NB4 (cell line): ENCODE data around the gene CACNA2D2.

ENCODE experiments used
- DNase-seq: peaks from one replicate; pipeline ENCODE4 v3.0.0; 2010; ENCODE audit warnings: low read depth
- H3K4me3 ChIP-seq: one replicate; pipeline ENCODE4 v1.5.1; 2011; ENCODE audit warnings: mild to moderate bottlenecking, low read depth, low read length, moderate library complexity
- MYC ChIP-seq: IDR thresholded peaks from 2 replicates; pipeline ENCODE4 v1.6.1; 2011; ENCODE audit warnings: low read depth, low read length
- POLR2A ChIP-seq: IDR thresholded peaks from 2 replicates; pipeline ENCODE4 v1.6.1; 2011; ENCODE audit warnings: mild to moderate bottlenecking; ENCODE audit not compliant: insufficient read length; ENCODE audit errors: extremely low read depth
- TF ChIP-seq, protein P1 (sequence below): IDR thresholded peaks from 2 replicates; pipeline ENCODE4 v1.6.1; 2011; ENCODE audit warnings: low read depth, low read length
- TF ChIP-seq, protein P2 (sequence below): IDR thresholded peaks from one replicate; pipeline ENCODE4 v1.5.1; 2012; ENCODE audit warnings: low read depth, low read length

CACNA2D2 gene

DNA sequence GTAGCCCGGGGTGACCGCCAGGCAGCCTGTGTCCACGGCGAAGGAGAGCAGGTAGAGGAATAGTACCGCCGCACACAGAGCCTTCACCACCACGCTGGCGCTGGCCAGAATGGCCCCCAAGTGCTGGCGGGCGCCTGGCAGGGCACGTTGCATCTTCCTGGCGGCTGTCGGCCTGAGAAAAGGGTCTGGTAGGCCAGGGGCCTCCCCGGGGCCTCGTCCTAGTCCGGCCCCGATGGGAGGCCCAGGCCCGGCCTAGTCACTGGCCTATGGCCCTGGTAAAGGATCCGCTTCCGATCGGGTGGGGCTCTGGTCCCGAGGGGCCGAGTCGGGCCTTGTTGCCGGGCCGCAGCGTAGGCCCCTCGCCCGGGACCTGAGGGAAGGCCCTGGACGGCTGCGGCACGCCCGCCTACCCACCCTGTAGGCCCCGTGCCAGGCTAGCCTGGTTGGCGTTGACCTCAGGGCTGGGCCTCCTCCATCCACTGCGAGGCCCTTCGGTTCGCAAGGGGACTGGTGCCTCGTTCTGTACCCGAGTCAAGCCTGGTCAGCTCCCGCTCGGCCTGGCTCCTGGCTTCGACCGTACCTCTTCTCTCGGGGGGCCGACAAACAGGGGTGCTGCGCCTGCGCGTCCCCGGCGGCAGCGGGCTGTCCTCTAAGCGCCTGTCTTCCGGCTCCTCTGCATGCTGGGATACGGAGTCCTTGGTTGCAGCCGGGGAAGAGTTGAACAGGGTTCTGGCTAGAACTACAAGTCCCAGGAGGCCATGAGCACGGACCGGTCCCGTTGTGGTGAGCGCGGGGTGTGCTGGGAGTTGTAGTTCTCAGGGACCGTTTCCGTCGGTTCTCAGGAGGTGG is 144.3 kb downstream of the CACNA2D2 start, which contains the start of gene TMEM115:
TSS of gene TMEM115 (minus strand) at position 611 of the 849 bp plus-strand sequence. CDS start at position 153, 458 bp downstream.
- DNase-seq = peak; percentile 98
- peak within 1 kb of the TSS; percentile 79 for H3K4me3 ChIP-seq
- TF ChIP-seq MYC (peak; percentile 57), POLR2A (peak; percentile 50)
- TF ChIP-seq, protein P1, sequence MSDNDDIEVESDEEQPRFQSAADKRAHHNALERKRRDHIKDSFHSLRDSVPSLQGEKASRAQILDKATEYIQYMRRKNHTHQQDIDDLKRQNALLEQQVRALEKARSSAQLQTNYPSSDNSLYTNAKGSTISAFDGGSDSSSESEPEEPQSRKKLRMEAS = no peak; the same call in none of the 2 replicates

DNA sequence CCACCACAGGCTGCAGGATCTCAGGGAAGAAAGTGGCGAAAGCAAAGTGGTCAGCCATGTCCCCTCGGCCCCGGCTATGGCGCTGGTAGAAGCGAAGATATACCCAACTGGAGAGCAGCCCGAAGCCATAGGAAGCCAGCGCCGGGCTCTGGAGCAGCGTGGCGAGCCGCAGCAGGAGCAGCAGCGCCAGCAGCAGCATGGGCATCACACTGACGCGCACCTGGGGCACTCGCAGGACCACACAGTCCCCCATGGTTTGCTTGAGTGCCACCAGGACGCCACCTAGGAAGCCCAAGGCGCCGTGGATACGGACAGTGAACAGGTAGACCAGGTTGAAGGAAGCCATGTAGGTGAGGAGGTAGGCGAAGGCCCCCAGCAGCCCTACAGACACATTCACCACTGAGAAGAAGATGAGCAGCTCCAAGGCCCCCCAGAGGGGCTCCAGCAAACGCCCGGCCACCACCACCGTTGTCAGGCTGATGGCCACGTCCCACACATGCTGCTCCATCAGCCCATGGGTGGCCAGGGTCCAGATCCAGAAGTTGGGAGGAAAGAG is 145.0 kb downstream of the CACNA2D2 start:
- TF ChIP-seq, protein P2, sequence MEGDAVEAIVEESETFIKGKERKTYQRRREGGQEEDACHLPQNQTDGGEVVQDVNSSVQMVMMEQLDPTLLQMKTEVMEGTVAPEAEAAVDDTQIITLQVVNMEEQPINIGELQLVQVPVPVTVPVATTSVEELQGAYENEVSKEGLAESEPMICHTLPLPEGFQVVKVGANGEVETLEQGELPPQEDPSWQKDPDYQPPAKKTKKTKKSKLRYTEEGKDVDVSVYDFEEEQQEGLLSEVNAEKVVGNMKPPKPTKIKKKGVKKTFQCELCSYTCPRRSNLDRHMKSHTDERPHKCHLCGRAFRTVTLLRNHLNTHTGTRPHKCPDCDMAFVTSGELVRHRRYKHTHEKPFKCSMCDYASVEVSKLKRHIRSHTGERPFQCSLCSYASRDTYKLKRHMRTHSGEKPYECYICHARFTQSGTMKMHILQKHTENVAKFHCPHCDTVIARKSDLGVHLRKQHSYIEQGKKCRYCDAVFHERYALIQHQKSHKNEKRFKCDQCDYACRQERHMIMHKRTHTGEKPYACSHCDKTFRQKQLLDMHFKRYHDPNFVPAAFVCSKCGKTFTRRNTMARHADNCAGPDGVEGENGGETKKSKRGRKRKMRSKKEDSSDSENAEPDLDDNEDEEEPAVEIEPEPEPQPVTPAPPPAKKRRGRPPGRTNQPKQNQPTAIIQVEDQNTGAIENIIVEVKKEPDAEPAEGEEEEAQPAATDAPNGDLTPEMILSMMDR = no peak
- TF ChIP-seq POLR2A (no peak), MYC (no peak)
- TF ChIP-seq, protein P1 = no peak
- no peak for DNase-seq
- H3K4me3 ChIP-seq = peak overlapping the region; percentile 79

DNA sequence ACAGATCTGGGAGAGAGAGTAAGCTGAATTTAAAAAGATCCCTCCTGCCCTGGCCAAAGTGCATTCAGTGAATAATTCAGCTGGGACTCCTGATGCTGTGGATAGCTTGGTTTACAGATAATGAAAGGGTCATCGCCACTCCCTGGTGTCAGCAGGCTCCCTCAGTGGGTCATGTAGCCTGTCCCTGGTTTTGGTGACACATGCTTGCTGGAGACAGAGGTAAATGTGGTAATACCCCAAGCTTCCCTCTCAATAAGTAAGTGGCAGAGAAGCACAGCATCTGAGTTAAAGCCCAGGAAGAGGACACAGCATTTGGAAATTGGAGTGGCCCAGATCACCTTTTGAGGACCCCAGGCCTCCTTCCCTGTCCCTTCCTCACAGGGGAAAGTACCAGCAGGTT is 146.0 kb downstream of the CACNA2D2 start:
- TF ChIP-seq, protein P2 = no peak
- TF ChIP-seq, protein P1 = no peak
- TF ChIP-seq MYC (no peak), POLR2A (no peak)
- H3K4me3 ChIP-seq = peak overlapping the region; percentile 79
- peak; percentile 39 for DNase-seq

DNA sequence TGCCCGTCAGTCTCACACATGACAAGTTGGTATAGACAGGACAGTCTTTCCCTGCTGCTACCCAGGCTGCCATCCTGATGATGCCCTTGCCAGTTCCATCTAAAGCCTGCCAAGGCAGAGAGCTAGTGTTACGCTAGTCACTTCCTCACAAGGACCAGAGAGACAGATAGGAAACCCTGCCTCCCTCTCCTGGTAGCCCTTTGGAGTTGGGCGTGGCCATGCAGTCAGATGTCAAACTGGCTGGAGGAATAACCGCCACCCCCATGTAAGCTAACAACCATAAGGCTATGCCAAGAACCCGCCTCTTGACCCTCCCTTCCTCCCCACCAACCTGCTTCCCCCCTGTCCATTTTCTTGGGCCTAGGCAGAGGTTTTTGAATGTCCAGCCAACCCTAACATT is 146.9 kb downstream of the CACNA2D2 start:
- DNase-seq = peak; percentile 60
- TF ChIP-seq, protein P1 = no peak
- TF ChIP-seq POLR2A = no peak
- TF ChIP-seq, protein P2 = no peak
- no peak for TF ChIP-seq MYC
- H3K4me3 ChIP-seq = peak overlapping the region; percentile 79

DNA sequence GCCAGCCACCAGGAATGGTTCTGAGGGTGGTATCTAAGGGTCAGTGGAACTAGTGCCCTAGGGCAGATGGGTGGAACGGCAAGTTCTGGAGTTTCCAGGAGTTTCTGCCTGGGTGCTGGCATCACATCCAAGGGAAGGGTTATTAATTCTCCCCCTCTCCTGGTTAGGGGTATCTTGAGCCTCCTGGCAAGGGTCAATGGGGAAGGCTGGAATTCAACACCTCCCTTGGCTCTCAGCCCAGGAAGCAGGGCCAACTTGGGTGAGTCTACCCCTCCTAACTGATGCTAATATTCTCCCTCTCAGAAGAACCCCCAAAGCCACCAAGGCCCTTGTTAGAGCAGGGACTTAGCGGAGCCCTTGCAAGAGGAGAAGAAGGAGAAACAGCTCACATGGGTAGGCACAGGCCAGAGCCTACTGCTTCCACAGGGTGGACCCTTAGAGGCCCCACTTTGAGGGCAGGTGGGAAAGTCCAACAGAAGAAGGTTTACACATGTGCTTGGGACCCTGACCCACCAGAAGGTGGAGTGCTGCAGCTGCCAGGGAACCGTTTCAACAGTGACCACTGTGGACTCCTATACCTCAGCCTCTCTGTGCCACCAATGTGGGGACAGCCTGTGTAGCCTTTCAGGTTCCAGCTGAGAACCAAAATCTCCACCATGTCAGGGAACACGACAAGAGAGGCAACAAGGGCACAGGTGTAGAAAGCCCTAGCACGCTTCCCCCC is 147.4 kb downstream of the CACNA2D2 start:
- TF ChIP-seq, protein P1 = 0 out of 2 replicates have a peak, but pooled peaks have one; percentile 29
- no peak for TF ChIP-seq POLR2A
- TF ChIP-seq, protein P2 = no peak
- no peak for DNase-seq
- H3K4me3 ChIP-seq = peak overlapping the region; percentile 79
